Nephron (organoid): ENCODE results near the gene LAMA4.

Experiments used
- H3K27ac Mint-ChIP-seq, 3 experiments: 2 replicates each; pipeline ENCODE4 v1.8.0; 2020; ENCODE audit warnings: mixed read lengths in 3 of 3, mild to moderate bottlenecking in 2 of 3, moderate library complexity in 1 of 3
- H3K27me3 Mint-ChIP-seq: 2 replicates; pipeline ENCODE4 v1.8.0; 2021; ENCODE audit warnings: low read depth, mild to moderate bottlenecking, moderate library complexity, mixed read lengths
- H3K36me3 Mint-ChIP-seq: 2 replicates; pipeline ENCODE4 v1.8.0; 2020; ENCODE audit warnings: low read depth, mixed read lengths
- H3K4me1 Mint-ChIP-seq: 2 replicates; pipeline ENCODE4 v1.8.0; 2020; ENCODE audit warnings: mixed read lengths
- H3K4me3 Mint-ChIP-seq, 3 experiments: 2 replicates each; pipeline ENCODE4 v1.8.0; 2020; ENCODE audit warnings: mild to moderate bottlenecking in 3 of 3, mixed read lengths in 3 of 3, moderate library complexity in 2 of 3
- H3K9me3 Mint-ChIP-seq: 2 replicates; pipeline ENCODE4 v1.8.0; 2020; ENCODE audit warnings: mixed read lengths
- TF ChIP-seq, protein P1 (sequence below), 3 experiments: fragments of 200-600 bp; sonication (generic); IDR thresholded peaks; one replicate each; pipeline ENCODE4 v1.5.0; 2021; ENCODE audit warnings: antibody characterized with exemption in 3 of 3; ENCODE audit not compliant: unreplicated experiment in 3 of 3

Gene LAMA4

GRCh38 chr6:112223070-112223861 is 31.1 kb downstream of the LAMA4 start:
- H3K9me3 Mint-ChIP-seq: no peaks in the 10 kb centered on the region
- peaks cover 77% of the 10 kb centered on the region for H3K4me1 Mint-ChIP-seq
- TF ChIP-seq, protein P1, sequence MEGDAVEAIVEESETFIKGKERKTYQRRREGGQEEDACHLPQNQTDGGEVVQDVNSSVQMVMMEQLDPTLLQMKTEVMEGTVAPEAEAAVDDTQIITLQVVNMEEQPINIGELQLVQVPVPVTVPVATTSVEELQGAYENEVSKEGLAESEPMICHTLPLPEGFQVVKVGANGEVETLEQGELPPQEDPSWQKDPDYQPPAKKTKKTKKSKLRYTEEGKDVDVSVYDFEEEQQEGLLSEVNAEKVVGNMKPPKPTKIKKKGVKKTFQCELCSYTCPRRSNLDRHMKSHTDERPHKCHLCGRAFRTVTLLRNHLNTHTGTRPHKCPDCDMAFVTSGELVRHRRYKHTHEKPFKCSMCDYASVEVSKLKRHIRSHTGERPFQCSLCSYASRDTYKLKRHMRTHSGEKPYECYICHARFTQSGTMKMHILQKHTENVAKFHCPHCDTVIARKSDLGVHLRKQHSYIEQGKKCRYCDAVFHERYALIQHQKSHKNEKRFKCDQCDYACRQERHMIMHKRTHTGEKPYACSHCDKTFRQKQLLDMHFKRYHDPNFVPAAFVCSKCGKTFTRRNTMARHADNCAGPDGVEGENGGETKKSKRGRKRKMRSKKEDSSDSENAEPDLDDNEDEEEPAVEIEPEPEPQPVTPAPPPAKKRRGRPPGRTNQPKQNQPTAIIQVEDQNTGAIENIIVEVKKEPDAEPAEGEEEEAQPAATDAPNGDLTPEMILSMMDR (IDR thresholded peaks at IDR 0.05; ENCODE audit: unreplicated experiment in 3 of 3): no peak
- H3K27me3 Mint-ChIP-seq: no peaks in the 10 kb centered on the region
- H3K27ac Mint-ChIP-seq: peak overlapping the region; percentile 38 to 79 (median 74)
- H3K4me3 Mint-ChIP-seq: no peak overlapping the region
- H3K36me3 Mint-ChIP-seq: peaks cover 3% of the 10 kb centered on the region

- H3K27me3 Mint-ChIP-seq: no peaks in the 10 kb centered on the region
- no peaks in the 10 kb centered on the region for H3K9me3 Mint-ChIP-seq
- TF ChIP-seq, protein P1 (IDR thresholded peaks at IDR 0.05; ENCODE audit: unreplicated experiment in 3 of 3): no peak
Observed at GRCh38 chr6:112221981-112222852, 32.1 kb downstream of the LAMA4 start.

DNA sequence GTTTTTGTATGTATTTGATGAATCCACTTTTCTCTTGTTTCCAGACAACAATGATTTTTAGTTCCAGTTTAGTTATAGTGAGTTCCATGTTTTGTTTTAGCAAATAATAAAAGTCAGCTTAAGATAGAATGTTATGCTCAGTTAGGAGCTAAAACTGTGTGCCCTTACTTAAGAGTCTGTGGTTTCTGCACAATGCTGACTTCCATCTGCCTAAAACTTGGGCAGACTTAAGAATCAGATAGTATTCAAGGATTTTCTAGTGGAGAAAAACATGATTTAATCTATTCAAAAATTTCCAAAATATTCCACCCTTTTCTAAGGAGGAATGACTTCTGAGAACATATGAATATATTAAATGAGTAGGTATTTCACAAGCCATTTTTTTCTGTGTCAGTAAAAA is 32.8 kb downstream of the LAMA4 start:
- Mint-ChIP-seq H3K9me3 (no peaks in the 10 kb centered on the region), H3K27me3 (no peaks in the 10 kb centered on the region), H3K4me1 (peaks cover 81% of the 10 kb centered on the region), H3K4me3 (no peak overlapping the region), H3K36me3 (peaks cover 3% of the 10 kb centered on the region), H3K27ac (no peak overlapping the region)
- TF ChIP-seq, protein P1 (IDR thresholded peaks at IDR 0.05; ENCODE audit: unreplicated experiment in 3 of 3): no peak

More at GRCh38 chr6:112221981-112222852, 32.1 kb downstream of the LAMA4 start:
- peaks cover 77% of the 10 kb centered on the region for H3K4me1 Mint-ChIP-seq
- H3K4me3 Mint-ChIP-seq: no peak overlapping the region
- H3K27ac Mint-ChIP-seq: peak overlapping the region in 2 of 3 experiments; percentile 15 to 74
- H3K36me3 Mint-ChIP-seq: peaks cover 3% of the 10 kb centered on the region

GRCh38 chr6:112218563-112218962 is 35.8 kb downstream of the LAMA4 start:
- Mint-ChIP-seq H3K4me3 (no peak overlapping the region), H3K27ac (peak overlapping the region in 2 of 3 experiments; percentile 7 to 68), H3K36me3 (peaks cover 11% of the 10 kb centered on the region), H3K4me1 (peaks cover 80% of the 10 kb centered on the region), H3K27me3 (no peaks in the 10 kb centered on the region), H3K9me3 (no peaks in the 10 kb centered on the region)
- TF ChIP-seq, protein P1 (IDR thresholded peaks at IDR 0.05; ENCODE audit: unreplicated experiment in 3 of 3): no peak

DNA sequence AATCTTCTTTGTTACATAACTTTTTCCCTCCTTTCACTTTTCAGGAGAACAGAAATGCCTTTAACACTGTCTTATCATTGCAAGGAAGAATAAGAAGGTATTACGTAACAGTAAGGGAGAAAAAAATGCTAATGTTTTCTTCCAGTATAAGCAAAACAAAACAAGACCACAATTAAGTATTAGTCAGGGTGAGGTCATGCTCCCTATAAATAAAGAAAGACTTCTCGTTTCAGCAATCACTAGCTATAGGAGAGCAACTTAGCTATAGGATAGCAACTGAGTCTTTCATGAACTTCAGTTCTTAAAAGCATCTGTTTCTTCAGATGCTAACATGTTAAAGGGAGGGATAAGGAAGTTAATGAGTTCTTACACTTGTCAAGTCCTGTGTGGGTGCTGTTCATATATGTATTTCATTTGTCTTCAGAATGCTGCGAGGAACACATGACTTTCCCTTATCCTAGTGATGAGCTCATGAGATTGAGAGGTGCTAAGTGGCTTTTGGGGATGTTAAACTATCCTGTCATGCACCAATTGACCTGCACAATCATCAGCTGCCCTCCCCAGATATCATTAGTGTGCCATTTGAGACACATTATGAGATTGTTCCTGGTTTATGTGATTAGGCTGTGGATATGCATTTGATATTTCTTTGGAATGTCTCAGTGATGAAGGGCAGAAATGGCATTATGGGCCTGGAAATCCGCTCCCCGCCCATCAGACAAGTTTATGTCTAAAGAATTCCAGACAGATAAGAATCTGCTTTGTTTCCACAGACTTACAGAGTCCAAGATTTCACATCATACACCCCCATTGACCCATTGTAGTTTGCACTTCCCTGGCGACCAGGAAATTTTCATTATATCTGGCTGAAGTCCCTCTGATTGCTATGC is 37.5 kb downstream of the LAMA4 start:
- H3K27me3 Mint-ChIP-seq: peaks cover 4% of the 10 kb centered on the region
- peak overlapping the region; percentile 49 to 82 (median 68) for H3K27ac Mint-ChIP-seq
- H3K36me3 Mint-ChIP-seq: peaks cover 20% of the 10 kb centered on the region
- no peak overlapping the region for H3K4me3 Mint-ChIP-seq
- TF ChIP-seq, protein P1 (IDR thresholded peaks at IDR 0.05; ENCODE audit: unreplicated experiment in 3 of 3): no peak
- H3K4me1 Mint-ChIP-seq: peaks cover 75% of the 10 kb centered on the region
- H3K9me3 Mint-ChIP-seq: no peaks in the 10 kb centered on the region
